ENCODE results near the gene DTNB.

DNA sequence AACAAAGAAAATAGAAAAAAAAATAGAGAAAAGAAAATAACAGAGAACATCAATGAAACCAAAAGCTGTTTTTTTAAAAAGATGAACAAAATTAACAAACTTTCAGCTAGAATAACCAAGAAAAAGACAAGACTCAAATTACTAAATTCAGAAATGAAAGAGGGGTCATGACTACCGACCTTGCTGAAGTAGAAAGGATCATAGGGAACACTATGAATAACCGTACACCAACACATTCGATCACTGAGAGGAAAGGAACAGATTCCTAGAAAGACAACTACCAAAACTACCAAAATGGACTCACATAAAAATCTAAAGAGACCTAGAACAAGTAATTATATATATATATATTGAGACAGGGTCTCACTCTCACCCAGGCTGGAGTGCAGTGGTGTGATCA lies 37.4 kb upstream of the DTNB start:
- TF ChIP-seq POLR2A (IDR thresholded peaks at IDR 0.05) = no peak
- TF ChIP-seq CTCF (IDR thresholded peaks at IDR 0.05) = no peak

All from Peyer's patch (tissue), 4 donors.